SU-DHL-6 (cell line): ENCODE results near the gene CARMIL1.

Experiments used
- EZH2phosphoT487 ChIP-seq: fragments of 200-600 bp; sonication (generic), shearing (Covaris generic); conservative IDR thresholded peaks from 2 replicates; pipeline ENCODE4 v1.6.1; 2018; ENCODE audit warnings: mild to moderate bottlenecking, antibody characterized with exemption, low read length, moderate library complexity, mixed read lengths
- TF ChIP-seq, protein P1 (sequence below): fragments of 200-600 bp; sonication (generic); IDR thresholded peaks from one replicate; pipeline ENCODE4 v1.5.1; 2017; ENCODE audit warnings: antibody characterized with exemption, mild to moderate bottlenecking, low read length, moderate library complexity; ENCODE audit not compliant: insufficient read depth, poor library complexity, severe bottlenecking

DNA sequence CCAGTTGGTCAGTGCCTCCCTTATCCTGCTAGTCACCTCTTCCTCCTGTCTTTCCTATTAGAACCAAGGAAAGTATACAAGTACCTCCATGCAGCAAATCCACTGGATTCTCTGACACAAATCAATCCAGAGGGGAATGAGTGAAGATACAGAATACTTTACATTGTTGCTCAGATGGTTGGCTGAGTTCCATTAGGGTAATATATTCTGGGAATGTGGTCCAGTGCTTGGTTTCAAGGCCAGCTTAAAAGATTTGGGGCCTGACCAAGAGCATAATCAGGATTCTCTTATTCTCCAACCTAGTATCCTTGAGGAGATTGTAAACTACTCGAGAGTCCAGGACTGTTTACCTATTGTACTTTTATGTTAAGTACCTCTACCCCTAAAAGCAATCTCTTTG is 23.0 kb downstream of the CARMIL1 start:
- TF ChIP-seq, protein P1, sequence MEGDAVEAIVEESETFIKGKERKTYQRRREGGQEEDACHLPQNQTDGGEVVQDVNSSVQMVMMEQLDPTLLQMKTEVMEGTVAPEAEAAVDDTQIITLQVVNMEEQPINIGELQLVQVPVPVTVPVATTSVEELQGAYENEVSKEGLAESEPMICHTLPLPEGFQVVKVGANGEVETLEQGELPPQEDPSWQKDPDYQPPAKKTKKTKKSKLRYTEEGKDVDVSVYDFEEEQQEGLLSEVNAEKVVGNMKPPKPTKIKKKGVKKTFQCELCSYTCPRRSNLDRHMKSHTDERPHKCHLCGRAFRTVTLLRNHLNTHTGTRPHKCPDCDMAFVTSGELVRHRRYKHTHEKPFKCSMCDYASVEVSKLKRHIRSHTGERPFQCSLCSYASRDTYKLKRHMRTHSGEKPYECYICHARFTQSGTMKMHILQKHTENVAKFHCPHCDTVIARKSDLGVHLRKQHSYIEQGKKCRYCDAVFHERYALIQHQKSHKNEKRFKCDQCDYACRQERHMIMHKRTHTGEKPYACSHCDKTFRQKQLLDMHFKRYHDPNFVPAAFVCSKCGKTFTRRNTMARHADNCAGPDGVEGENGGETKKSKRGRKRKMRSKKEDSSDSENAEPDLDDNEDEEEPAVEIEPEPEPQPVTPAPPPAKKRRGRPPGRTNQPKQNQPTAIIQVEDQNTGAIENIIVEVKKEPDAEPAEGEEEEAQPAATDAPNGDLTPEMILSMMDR = no peak
- no peak for TF ChIP-seq EZH2phosphoT487
